ENCODE results near the gene PTPRG.

Gene PTPRG

DNA sequence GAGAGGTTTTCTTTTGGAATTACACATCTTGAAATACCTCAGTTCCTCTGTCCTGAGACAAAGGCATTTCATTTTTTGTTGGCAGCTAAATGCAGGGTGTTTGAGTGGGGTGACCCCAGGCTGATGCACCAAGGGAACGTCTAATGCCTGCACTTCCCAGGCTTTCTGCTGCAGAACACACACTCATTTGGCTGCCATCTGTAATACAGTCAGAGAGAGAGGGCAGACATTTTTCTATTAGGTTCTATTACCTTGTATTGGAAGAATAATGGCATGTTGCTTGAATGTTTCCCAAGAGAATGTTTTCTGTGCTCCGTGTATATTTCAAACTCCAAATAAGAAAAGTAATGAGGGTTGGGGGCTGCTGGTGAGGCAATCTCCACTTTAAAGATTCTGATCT is 87.1 kb downstream of the PTPRG start:
- in situ Hi-C loops (cut with MboI; ENCODE audit: low sequenced_read_pairs): no loop called here

DNA sequence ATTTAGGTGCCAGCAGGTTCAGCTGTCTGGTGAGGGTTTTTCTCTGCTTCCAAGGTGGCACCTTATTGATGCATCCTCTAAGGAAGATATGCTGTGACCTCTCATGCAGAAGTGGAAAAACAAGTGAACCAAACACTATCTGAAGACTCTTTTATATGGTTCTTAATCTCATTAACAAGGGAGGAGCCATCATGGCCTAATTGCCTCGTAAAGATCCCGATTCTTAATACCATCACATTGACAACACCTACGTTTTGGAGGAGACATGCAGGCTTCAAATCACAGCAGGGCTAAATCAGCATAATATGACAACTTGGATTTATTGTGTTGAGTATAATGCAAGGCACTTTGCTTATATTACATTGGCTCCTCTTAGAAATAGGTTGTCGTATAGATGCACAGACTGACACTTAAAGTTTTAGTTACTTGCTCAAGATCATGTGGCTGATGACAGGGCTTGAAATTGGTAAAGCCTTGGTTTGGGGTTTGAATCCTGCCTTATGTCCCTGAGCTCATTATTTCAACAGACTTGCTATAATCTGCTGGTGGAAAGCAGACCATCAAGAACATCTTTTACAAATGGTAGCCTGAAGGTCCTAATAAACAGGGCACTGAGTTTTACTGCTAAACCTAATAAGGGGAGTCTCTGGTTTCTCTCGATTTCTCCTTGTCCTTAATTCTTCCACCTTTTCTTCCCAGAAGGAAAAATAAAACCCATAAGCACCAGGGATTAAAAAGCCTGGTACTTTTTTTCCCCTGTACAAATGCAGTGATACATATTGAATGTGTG is 88.2 kb downstream of the PTPRG start:
- in situ Hi-C loops (cut with MboI; ENCODE audit: low sequenced_read_pairs): no loop called here

DNA sequence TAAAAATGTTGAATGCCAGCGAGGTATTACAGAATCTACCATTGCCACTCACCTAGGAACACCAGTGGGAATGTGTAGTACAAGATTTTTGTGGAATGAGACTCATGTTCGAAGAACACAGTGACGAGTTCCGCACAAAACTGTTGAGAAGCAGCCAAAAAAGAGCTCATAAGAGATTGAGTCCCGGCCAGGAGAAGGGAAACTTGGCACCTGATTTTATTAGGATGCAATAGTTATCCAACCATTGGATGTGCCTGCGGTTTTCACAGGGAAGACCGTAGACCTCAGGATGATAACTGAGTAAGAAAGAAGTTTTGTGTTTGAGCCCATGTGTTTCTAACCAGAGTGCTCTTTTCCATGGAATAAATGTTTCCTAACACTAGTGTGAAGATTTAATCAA is 88.9 kb downstream of the PTPRG start:
- in situ Hi-C loops (cut with MboI; ENCODE audit: low sequenced_read_pairs): no loop called here

DNA sequence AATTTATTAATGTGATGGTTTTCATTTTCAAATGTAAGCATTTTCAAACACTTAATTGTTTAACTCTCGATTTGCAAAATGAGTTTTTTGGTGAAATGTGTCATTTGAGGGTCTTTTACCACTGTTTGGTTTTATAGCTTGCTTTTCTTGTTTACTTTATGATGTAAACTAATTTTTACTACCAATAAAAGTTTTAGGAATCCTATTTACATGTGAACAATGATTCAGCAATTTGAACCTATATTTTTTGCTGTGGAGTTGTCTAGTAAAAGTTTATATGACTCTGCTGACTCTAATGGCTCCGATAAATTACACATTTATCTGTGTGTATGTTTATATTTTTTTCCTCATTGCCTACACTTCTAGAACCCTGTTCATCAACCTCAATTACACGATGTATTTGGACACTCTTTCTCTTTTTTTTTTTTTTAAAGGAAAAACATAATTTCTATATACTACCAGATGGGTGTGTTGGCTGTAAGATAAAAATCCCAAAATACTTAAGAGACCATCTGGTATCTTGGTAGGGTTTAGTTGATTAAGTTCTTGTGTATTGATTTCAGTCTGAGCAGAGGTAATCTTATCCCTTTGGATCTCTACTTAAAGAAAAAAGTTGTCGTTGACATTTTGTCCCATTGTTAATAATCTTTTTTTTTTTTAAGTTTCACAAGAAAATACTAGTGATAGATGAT is 89.5 kb downstream of the PTPRG start:
- in situ Hi-C loops (cut with MboI; ENCODE audit: low sequenced_read_pairs): no loop called here

DNA sequence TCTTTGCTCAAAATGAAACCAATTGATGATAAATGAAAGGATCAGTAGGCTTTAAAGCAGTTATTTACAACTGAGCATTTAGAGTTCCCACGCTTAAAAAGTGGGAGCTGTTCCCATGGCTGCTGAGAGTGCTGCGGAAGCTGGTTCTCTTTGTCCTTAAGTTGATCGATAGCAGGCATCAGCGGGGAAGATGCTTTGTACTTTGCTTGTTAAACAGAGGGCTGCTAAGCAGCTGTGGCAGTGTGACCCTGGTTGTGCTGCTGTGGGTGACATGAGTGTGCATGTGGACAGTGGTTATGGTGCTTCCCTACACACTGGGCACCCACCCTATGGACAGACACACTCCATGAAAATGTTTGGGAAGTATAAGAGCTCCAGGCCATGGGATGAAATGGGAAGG is 96.3 kb downstream of the PTPRG start:
- in situ Hi-C loops (cut with MboI; ENCODE audit: low sequenced_read_pairs): no loop called here

DNA sequence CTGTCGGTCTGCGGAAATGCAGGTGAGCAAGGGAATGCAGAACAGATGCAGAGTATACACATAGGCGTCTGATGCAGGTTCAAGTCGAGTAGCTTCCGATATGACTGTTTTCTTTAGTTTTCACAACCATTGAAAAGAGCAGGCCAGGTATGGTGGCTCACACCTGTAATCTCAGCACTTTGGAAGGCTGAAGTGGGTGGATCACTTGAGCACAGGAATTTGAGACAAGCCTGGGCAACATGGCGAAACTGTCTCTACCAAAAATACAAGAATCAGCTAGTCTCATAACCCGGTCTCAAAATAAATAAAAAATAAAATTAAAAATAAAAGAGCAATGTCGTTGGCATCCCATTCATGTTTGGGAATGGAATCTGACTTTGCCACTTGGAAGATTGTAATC is 101.5 kb downstream of the PTPRG start:
- in situ Hi-C loops (cut with MboI; ENCODE audit: low sequenced_read_pairs): no loop called here

DNA sequence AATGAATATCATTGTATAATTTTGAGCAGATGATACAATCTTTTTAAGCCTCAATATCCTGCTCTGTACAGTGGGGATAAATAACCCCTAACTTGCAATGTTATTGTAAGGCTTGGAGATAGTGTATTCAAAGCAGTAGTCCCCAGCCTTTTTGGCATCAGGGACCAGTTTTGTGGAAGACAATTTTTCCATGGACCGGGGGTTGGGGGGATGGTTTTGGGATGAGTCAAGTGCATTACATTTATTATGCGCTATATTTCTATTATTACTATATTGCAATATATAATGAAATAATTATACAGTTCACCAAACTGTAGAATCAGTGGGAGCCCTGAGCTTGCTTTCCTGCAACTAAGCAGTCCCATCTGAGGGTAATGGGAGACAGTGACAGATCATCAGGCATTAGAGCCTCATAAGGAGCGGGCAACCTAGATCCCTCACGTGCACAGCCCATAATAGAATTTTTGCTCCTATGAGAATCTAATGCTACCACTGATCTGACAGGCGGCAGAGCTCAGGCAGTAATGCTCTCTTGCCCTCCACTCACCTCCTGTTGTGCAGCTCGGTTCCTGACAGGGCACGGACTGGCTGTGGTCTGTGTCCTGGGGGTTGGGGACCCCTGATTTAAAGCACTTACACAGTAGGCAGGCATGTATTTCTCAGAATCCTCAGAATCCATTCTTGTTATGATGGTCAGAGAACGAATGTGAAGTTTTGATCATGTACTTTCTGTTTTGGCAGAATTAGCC is 102.2 kb downstream of the PTPRG start:
- in situ Hi-C loops (cut with MboI; ENCODE audit: low sequenced_read_pairs): no loop called here

DNA sequence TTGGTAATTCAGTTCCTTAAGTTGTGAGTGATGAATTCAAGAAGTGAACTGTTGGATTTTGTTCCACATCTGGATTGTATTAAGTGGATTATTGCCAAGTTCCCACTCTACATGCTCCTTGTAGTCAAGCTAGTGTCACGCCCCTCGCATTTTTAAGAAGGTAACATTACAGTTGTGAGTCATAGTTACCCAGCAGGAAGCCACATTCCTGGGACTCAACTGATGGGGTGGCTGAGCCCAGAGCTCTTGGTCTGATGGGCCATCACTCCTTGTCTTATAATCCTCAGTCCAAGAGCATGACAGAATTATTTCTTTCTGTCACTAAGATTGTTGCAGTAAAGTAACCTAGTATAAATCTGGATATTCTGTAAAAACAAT is 102.7 kb downstream of the PTPRG start:
- in situ Hi-C loops (cut with MboI; ENCODE audit: low sequenced_read_pairs): no loop called here

DNA sequence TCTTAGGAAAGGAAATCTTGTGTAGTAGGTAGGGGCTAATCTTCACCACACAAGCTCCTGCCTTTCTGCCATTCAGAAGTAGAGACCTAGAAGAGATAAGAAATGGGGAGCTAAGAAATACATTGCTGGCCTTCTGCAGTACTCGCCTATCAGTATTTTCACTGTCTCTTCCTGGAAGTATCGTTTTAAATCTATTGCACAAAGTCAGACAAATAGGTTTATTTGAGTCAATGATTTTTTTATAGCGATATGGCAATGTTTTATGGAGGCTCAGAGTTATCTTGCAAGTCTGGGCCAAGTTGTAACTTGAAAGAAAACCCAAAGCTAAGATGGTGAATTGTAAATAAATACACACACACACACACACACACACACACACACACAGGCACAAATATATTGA is 103.8 kb downstream of the PTPRG start:
- in situ Hi-C loops (cut with MboI; ENCODE audit: low sequenced_read_pairs): no loop called here

DNA sequence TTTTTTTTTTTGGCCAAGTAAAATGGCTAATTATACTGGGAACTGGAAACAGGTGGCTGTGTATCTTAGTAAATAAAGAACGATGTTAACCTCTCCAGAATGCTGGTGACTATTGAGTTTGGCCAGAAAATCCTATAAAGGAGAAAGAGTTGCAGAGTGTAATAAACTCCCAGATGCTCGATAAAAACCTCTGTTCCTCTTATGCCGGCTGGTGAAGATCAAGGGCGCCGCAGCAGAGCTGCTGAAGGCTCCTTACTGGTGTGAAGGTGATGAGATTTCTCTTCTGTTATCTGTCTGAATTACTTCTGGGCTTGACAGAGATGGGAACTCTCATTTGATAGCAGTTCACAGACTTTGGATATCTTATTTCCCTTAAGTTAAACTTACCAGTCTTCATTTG is 104.6 kb downstream of the PTPRG start:
- in situ Hi-C loops (cut with MboI; ENCODE audit: low sequenced_read_pairs): no loop called here

DNA sequence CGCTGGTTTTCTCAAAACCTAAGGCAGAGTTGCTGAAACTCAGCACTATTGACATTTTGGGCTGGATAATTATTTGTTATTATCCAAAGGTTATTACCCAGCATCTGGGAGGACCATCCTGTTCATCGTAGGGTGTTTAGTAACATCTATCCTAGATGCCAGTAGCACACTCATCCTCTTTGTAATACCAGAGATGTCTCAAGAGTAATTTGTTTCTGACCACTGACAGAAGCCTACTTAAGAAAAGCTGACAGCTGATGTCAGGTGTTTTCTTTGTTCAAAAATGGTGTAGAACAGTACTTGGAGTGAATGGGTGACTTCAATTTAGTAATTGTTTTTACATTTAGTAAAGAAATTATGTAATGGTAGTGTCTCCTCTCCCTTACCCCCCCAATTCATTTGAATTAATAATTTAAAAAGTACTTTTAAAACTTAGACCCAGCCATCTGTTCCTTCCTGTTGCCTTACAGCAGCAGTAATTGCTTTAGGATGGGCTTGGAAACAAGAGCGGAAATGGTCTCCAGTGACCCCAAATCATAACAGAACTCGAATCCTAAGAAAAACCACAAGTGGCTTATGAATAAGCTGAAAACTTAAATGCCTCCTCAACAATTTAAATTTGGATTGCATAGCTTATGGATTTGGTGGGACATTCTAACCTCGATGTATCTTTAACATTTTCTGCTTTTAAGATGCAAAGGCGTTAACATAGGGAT is 105.4 kb downstream of the PTPRG start:
- in situ Hi-C loops (cut with MboI; ENCODE audit: low sequenced_read_pairs): no loop called here

DNA sequence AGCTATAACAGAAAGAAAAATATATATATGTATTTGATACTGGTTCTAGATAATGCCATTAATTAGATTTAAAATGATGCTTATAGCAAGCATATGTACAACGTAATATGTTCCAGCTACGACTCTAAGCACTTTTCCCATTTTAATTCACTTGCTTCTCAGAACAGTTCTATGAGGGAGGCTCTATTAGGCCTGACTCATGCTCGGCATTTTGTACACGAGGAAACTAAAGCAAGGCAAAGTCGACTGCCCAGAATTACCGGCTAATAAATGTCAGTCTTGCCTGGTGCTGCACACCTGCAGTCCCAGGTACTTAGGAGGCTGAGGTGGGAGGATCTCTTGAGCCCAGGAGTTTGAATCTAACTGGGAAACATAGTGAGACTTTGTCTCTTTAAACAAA is 106.0 kb downstream of the PTPRG start:
- in situ Hi-C loops (cut with MboI; ENCODE audit: low sequenced_read_pairs): no loop called here

DNA sequence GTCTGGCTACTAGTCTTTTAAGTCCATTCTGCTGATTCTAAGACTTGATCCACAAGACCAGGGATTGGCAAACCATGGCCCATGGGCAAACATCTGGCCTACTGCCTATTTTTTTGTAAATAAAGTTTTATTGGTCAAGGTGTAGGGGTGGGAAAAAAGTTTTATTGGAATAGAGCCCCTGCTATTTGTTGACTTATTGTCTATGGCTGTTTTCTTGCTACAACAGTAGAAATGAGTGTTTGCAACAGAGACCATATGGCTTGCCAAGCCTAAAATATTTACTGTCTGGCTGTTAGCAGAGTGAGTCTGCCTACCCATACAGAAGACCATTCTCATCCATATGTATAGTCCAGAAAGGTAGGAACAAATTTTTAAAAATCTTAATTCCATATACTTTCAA is 106.4 kb downstream of the PTPRG start:
- in situ Hi-C loops (cut with MboI; ENCODE audit: low sequenced_read_pairs): no loop called here

DNA sequence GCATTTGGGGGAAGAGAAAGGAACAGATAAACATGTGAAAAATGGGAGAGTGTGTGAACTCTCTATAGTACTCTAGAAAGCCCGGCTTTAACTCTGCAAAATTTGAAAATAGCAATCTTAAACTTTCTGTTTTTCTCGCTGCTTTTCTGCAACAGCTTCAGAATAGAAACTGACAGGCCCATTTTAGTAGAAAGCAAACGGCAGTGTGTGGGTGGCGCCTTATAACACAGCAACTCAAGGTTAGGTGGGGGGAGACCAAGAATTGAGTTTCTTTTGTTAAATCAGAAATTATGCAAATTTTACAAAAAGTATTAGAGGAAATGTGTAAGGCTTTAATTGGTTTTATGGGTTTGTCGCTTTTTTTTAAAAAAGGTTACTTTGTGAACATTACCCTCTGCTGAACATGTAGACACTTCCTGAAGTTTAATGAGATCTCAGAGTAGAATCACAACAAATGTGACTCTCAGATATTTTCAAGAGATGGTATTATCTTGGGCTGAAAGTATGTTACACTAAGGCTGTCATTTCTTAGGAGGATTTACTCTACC is 107.0 kb downstream of the PTPRG start:
- in situ Hi-C loops (cut with MboI; ENCODE audit: low sequenced_read_pairs): no loop called here

DNA sequence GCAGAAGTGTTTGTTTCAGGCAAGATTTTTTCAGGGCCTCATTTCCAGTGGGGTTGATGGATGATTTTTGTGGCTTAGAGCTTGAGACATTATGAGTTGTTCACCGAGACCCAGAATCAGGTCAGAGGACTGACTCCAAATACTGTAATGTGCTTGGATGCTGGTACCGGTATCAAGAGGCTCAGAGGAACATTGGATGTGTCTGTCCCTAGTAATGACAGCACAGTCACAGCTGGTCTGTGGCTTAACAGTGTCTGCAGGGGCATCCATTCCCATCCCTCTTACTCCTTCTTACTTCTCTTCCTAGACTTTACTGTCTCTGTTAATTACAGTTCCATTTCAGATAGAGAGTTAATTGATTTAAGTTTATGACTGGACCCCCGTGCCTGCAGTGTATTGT is 107.8 kb downstream of the PTPRG start:
- in situ Hi-C loops (cut with MboI; ENCODE audit: low sequenced_read_pairs): no loop called here

DNA sequence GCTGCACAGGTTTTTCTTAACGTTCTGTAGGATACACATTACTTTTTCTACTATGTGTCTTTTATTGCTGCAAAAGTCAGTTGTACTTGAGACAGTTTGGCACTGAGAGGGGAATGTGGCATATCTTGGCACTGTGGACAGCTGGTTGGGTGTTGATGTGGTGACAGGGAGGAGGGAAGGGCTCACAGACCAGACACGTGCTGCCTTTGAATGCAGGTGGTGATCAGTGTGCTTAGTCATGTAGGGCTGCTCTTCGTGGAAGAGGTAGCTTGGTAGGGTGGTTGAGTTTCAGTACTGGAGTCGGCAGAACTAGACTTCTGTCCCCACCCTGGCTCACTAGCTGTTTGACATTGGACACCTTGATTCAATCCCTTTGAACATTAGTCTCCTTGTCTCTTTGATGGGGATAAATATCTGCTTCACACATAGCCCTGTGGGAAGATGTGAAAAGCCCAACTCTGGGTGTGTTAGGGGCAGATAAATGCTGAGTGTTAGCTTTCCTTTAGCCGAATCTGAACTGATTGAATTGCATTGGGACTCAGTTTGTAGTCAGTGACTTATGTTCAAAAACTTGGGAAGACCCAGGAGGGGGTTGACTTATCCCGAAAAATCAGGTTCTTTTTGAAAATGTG is 108.4 kb downstream of the PTPRG start:
- in situ Hi-C loops (cut with MboI; ENCODE audit: low sequenced_read_pairs): no loop called here

DNA sequence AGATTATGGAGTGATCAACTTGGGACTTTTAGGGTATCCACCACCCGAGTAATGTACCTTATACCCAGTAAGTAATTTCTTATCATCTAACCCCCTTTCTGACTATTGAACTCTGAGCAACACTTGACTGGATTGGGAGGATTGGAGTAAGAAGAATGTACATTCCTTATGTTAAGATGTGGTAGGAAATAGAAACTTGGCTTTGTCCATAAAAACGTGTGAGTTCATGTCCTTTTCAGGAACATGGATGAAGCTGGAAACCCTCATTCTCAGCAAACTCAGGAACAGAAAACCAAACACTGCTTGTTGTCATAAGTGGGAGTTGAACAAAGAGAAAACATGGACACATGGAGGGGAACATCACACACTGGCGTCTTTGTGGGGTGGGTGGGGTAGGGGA is 112.3 kb downstream of the PTPRG start:
- in situ Hi-C loops (cut with MboI; ENCODE audit: low sequenced_read_pairs): no loop called here

DNA sequence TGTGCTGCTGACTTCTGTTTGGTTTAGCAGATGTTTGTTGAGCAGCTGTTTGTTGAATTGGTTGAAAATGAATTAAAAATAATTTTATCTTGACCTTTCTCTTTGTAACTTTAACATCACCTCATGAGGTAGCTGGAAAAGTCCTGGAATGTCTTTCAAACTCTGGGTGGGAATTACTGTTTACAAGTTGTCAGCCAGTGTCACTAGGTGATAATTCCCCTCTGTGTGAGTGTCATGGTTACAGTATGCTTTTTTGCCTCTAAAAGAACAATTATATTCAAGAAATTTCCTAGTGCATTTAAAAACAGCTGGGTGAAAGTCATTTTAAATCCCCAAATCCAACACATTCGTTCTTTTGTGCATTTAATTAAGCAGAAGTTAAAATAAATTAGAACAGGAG is 113.2 kb downstream of the PTPRG start:
- in situ Hi-C loops (cut with MboI; ENCODE audit: low sequenced_read_pairs): no loop called here

DNA sequence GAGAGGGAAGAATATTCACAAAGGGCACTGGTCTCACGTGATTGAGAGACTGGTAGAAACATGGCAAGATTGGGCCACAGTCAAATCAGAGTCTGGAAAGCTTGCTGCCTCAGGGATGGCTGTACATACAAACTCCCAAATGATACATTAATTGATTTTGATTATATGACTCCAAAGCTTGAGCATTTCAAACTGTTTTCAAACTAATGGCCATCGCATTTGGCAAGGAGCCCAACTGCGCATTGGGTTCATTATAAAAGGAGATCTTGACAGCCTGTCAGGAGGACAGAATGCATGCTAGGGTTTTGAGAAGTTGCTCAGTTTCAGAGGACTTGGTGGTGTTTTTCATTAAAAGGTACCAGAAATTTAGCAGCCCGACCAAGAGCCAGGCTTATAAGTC is 117.7 kb downstream of the PTPRG start:
- in situ Hi-C loops (cut with MboI; ENCODE audit: low sequenced_read_pairs): no loop called here

DNA sequence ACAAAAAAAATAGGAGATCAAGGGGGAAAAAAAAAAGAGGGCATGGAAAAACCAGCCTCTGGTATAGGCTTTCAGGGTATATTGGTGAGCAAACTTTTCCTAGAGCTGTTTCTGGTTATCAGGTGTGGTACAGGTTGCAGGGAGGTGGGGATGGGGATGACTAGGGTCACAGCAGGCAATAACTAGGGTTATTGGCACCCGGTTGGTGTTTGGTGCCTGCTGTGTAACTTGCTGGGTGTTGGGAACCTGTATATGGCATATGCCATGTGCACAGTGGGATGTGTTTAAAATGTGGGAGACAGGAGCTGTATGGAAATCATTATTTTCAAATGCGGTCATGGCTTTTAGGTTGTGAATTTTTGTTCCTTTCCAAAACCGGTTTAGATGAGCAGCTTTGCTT is 119.2 kb downstream of the PTPRG start:
- in situ Hi-C loops (cut with MboI; ENCODE audit: low sequenced_read_pairs): no loop called here

DNA sequence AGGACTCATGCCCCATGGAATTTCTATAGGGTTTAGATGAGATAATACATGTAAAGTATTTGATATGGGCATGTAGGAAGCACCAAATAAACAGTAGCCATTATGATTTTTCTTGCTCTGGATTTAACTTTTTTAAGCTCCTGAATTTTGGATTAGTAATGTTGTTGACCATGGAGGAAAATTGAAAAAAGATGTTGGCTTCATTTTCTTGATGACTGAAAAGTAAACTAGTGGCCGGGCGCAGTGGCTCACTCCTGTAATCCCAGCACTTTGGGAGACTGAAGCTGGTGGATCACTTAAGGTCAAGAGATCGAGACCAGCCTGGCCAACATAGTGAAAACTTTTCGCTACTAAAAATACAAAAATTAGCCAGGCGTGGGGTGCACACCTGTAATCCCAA is 120.3 kb downstream of the PTPRG start:
- in situ Hi-C loops (cut with MboI; ENCODE audit: low sequenced_read_pairs): no loop called here
